Suprapubic skin (tissue), 4 donors: ENCODE data around the gene KIRREL3. TPM values are rescaled to one million over a fixed set of nuclear protein-coding genes. Genes with fewer than 3 reads are reported as not detected.

Source experiments
- DNase-seq, 2 donors: peaks; one replicate each; pipeline ENCODE4 v3.0.0-alpha.2; 2019; ENCODE audit warnings: low spot score in 2 of 2
- H3K27ac ChIP-seq: fragments of 200-600 bp; sonication (generic); one replicate; pipeline ENCODE4 v1.5.1; 2019
- H3K27me3 ChIP-seq: fragments of 200-600 bp; sonication (generic); one replicate; pipeline ENCODE4 v1.5.1; 2019
- H3K36me3 ChIP-seq: fragments of 200-600 bp; sonication (generic); one replicate; pipeline ENCODE4 v1.5.1; 2019
- H3K4me1 ChIP-seq: fragments of 200-600 bp; sonication (generic); one replicate; pipeline ENCODE4 v1.5.1; 2019
- H3K4me3 ChIP-seq: fragments of 200-600 bp; sonication (generic); one replicate; pipeline ENCODE4 v1.5.1; 2019; ENCODE audit warnings: mild to moderate bottlenecking
- H3K9me3 ChIP-seq: fragments of 200-600 bp; sonication (generic); one replicate; pipeline ENCODE4 v1.5.1; 2019
- CTCF ChIP-seq, 2 donors: fragments of 200-600 bp in 1 of 2; fragments of 450-650 bp in 1 of 2; sonication (generic) in 1 of 2; IDR thresholded peaks; one replicate each; pipeline ENCODE4 v1.5.1; 2016 to 2019; ENCODE audit warnings: antibody characterized with exemption in 2 of 2, mild to moderate bottlenecking in 1 of 2, moderate library complexity in 1 of 2
- EP300 ChIP-seq: sonication (generic); formaldehyde crosslinking; IDR thresholded peaks from one replicate; pipeline ENCODE4 v1.6.1; 2017; ENCODE audit warnings: antibody characterized with exemption
- POLR2A ChIP-seq, 2 donors: fragments of 450-650 bp; IDR thresholded peaks; one replicate each; pipeline ENCODE4 v1.6.1; 2017; ENCODE audit warnings: antibody characterized with exemption in 2 of 2, mild to moderate bottlenecking in 2 of 2, moderate library complexity in 2 of 2
- POLR2AphosphoS5 ChIP-seq, 3 donors: sonication (generic); formaldehyde crosslinking; IDR thresholded peaks; one replicate each; pipeline ENCODE4 v1.6.1; 2017; ENCODE audit warnings: antibody characterized with exemption in 3 of 3
- WGBS: methylation state at CpG from one replicate; pipeline ENCODE4 v1.1.5; 2018; 5-methylcytosine and 5-hydroxymethylcytosine counted together
- total RNA-seq, 4 donors: library from RNA; depleted of rRNA; stranded (reverse); fragments of >200 nt; gene quantifications; one replicate each; pipeline ENCODE4 v1.1.0, GENCODE V29; 2016

KIRREL3 gene
- total RNA-seq, 4 donors from 2014 or later, result 0.17 TPM; not detected in 3

GRCh38 chr11:126893796-126894195, 106.8 kb downstream of the KIRREL3 start:
- no peaks in the 10 kb centered on the region for H3K27me3 ChIP-seq
- peaks cover 7% of the 10 kb centered on the region for H3K4me1 ChIP-seq
- WGBS, result 48% methylated on average over 5 of the region's 5 CpGs
- TF ChIP-seq CTCF (IDR thresholded peaks at IDR 0.05) (no peak), POLR2A (IDR thresholded peaks at IDR 0.05) (no peak), EP300 (no peak), POLR2AphosphoS5 (IDR thresholded peaks at IDR 0.05) (no peak)
- H3K4me3 ChIP-seq, result no peak overlapping the region
- no peak overlapping the region for H3K27ac ChIP-seq
- DNase-seq, result no peak
- H3K36me3 ChIP-seq, result no peaks in the 10 kb centered on the region
- H3K9me3 ChIP-seq, result no peaks in the 10 kb centered on the region

GRCh38 chr11:126892756-126893155, 107.8 kb downstream of the KIRREL3 start:
- H3K27me3 ChIP-seq, result no peaks in the 10 kb centered on the region
- H3K4me3 ChIP-seq, result no peak overlapping the region
- H3K27ac ChIP-seq, result no peak overlapping the region
- H3K9me3 ChIP-seq, result no peaks in the 10 kb centered on the region
- TF ChIP-seq CTCF (IDR thresholded peaks at IDR 0.05) (no peak), EP300 (no peak), POLR2AphosphoS5 (IDR thresholded peaks at IDR 0.05) (no peak), POLR2A (IDR thresholded peaks at IDR 0.05) (no peak)
- H3K36me3 ChIP-seq, result no peaks in the 10 kb centered on the region
- WGBS, result 67% methylated on average over 9 of the region's 9 CpGs
- DNase-seq, result no peak
- H3K4me1 ChIP-seq, result peaks cover 7% of the 10 kb centered on the region

- no peaks in the 10 kb centered on the region for H3K9me3 ChIP-seq
- H3K4me1 ChIP-seq, result peaks cover 7% of the 10 kb centered on the region
- H3K36me3 ChIP-seq, result no peaks in the 10 kb centered on the region
- no peaks in the 10 kb centered on the region for H3K27me3 ChIP-seq
- H3K27ac ChIP-seq, result no peak overlapping the region
- H3K4me3 ChIP-seq, result no peak overlapping the region
- 47% methylated on average over 3 of the region's 4 CpGs for WGBS
- DNase-seq, result no peak
- TF ChIP-seq POLR2A (IDR thresholded peaks at IDR 0.05), result no peak
Observed at GRCh38 chr11:126891556-126892217, 108.9 kb downstream of the KIRREL3 start.

GRCh38 chr11:126890561-126890960, 110.0 kb downstream of the KIRREL3 start:
- peaks cover 7% of the 10 kb centered on the region for H3K4me1 ChIP-seq
- no peak for DNase-seq
- no peak for TF ChIP-seq EP300
- TF ChIP-seq POLR2AphosphoS5 (IDR thresholded peaks at IDR 0.05), result no peak
- no peak for TF ChIP-seq CTCF (IDR thresholded peaks at IDR 0.05)
- TF ChIP-seq POLR2A (IDR thresholded peaks at IDR 0.05), result no peak
- H3K4me3 ChIP-seq, result no peak overlapping the region
- 82% methylated on average over 7 of the region's 7 CpGs for WGBS
- H3K36me3 ChIP-seq, result no peaks in the 10 kb centered on the region
- no peak overlapping the region for H3K27ac ChIP-seq
- H3K27me3 ChIP-seq, result no peaks in the 10 kb centered on the region
- no peaks in the 10 kb centered on the region for H3K9me3 ChIP-seq

- Histone ChIP-seq H3K9me3 (no peaks in the 10 kb centered on the region), H3K36me3 (no peaks in the 10 kb centered on the region), H3K4me3 (no peak overlapping the region), H3K27me3 (no peaks in the 10 kb centered on the region), H3K27ac (no peak overlapping the region), H3K4me1 (peaks cover 7% of the 10 kb centered on the region)
- 76% methylated on average over 7 of the region's 7 CpGs for WGBS
- DNase-seq, result no peak
- TF ChIP-seq POLR2AphosphoS5 (IDR thresholded peaks at IDR 0.05), result no peak
- TF ChIP-seq CTCF (IDR thresholded peaks at IDR 0.05), result no peak
- TF ChIP-seq POLR2A (IDR thresholded peaks at IDR 0.05), result no peak
- TF ChIP-seq EP300, result no peak
Observed at GRCh38 chr11:126888115-126888712, 112.4 kb downstream of the KIRREL3 start.
